Kidney glomerular epithelial cell (primary cell): Measurements from ENCODE around the gene HACD2.
"Not testable (repeated sequence)": the region's sequence is repeated elsewhere in the genome, so short reads cannot be mapped to it uniquely, and the experiment has no call there.

ENCODE experiments used
- DNase-seq: peaks from one replicate; lab custom pipeline; 2025; lab: John Stamatoyannopoulos, UW

Gene HACD2

GRCh38 chr3:123584988-123585937, at the start of gene HACD2:
TSS of gene HACD2 (minus strand) at chr3:123585053. CDS start at chr3:123585027, 26 bp downstream.
- peak; percentile 99 for DNase-seq

GRCh38 chr3:123634149-123635051, 49.5 kb upstream of the HACD2 start:
- DNase-seq: no peak

- no peak for DNase-seq
These were observed 48.7 kb upstream of the HACD2 start for GRCh38 chr3:123633530-123633929.

GRCh38 chr3:123632161-123632655, 47.4 kb upstream of the HACD2 start:
- no peak for DNase-seq

GRCh38 chr3:123629747-123630047, 44.8 kb upstream of the HACD2 start:
- DNase-seq: no peak

- no peak for DNase-seq
These were observed 44.3 kb upstream of the HACD2 start for GRCh38 chr3:123628996-123629746.

- DNase-seq: no peak
These were observed 43.1 kb upstream of the HACD2 start for GRCh38 chr3:123627673-123628670.

GRCh38 chr3:123626881-123627280, 42.0 kb upstream of the HACD2 start:
- no peak for DNase-seq

GRCh38 chr3:123624302-123624701, 39.4 kb upstream of the HACD2 start:
- no peak for DNase-seq

- DNase-seq: no peak
These were observed 38.6 kb upstream of the HACD2 start for GRCh38 chr3:123623346-123623880.

GRCh38 chr3:123622766-123623165, 37.9 kb upstream of the HACD2 start:
- no peak for DNase-seq

- no peak for DNase-seq
These were observed 37.0 kb upstream of the HACD2 start for GRCh38 chr3:123621850-123622189.

GRCh38 chr3:123621186-123621849, 36.5 kb upstream of the HACD2 start:
- no peak for DNase-seq

GRCh38 chr3:123620343-123620742, 35.5 kb upstream of the HACD2 start:
- no peak for DNase-seq

- DNase-seq: no peak
These were observed 34.1 kb upstream of the HACD2 start for GRCh38 chr3:123618768-123619484.

- DNase-seq: no peak
These were observed 33.3 kb upstream of the HACD2 start for GRCh38 chr3:123618076-123618708.

GRCh38 chr3:123616593-123616992, 31.7 kb upstream of the HACD2 start:
- no peak for DNase-seq

- no peak for DNase-seq
These were observed 28.7 kb upstream of the HACD2 start for GRCh38 chr3:123613543-123613942.

GRCh38 chr3:123611674-123612073, 26.8 kb upstream of the HACD2 start:
- not testable (repeated sequence) for DNase-seq
